GM13976 (cell line): ENCODE data around the gene TMEM131.
"Not testable (repeated sequence)": the region's sequence is repeated elsewhere in the genome, so short reads cannot be mapped to it uniquely, and the experiment has no call there.

Experiments
- DNase-seq: peaks from one replicate; pipeline ENCODE4 v3.0.0; 2012; ENCODE audit warnings: low spot score
- CTCF ChIP-seq: IDR thresholded peaks from 2 replicates; pipeline ENCODE4 v1.5.1; 2012; ENCODE audit warnings: borderline replicate concordance, mild to moderate bottlenecking; ENCODE audit not compliant: insufficient read depth; ENCODE audit errors: extremely low read depth, missing control alignments, control extremely low read depth
- in situ Hi-C: fragments of 300-500 bp; cut with MboI; formaldehyde crosslinking; loops from one replicate; pipeline ENCODE4 v1.12.0; 2022; ENCODE audit warnings: low sequenced_read_pairs, mixed read lengths, inconsistent platforms; ENCODE audit not compliant: unreplicated experiment

TMEM131 gene

GRCh38 chr2:97851172-97851571 is 144.6 kb downstream of the TMEM131 start:
- no peak for TF ChIP-seq CTCF
- in situ Hi-C loops = no loop called here
- no peak for DNase-seq

GRCh38 chr2:97849881-97850528 is 145.7 kb downstream of the TMEM131 start:
- in situ Hi-C loops = no loop called here
- TF ChIP-seq CTCF = no peak
- DNase-seq = peak; percentile 33

- no peak for DNase-seq
- no peak for TF ChIP-seq CTCF
- in situ Hi-C loops = no loop called here
These were observed 147.4 kb downstream of the TMEM131 start for GRCh38 chr2:97848306-97848705.

GRCh38 chr2:97846716-97847115 is 149.0 kb downstream of the TMEM131 start:
- in situ Hi-C loops, DNase-seq: not testable (repeated sequence)

GRCh38 chr2:97845818-97846217 is 149.9 kb downstream of the TMEM131 start:
- TF ChIP-seq CTCF = no peak
- no peak for DNase-seq
- in situ Hi-C loops = no loop called here

- no peak for TF ChIP-seq CTCF
- in situ Hi-C loops = no loop called here
- DNase-seq = no peak
These were observed 150.6 kb downstream of the TMEM131 start for GRCh38 chr2:97845133-97845532.

GRCh38 chr2:97844311-97844859 is 151.4 kb downstream of the TMEM131 start:
- no peak for DNase-seq
- no peak for TF ChIP-seq CTCF
- in situ Hi-C loops = no loop called here
